Measurements from ENCODE around the gene LDLR. TPM values are rescaled to one million over a fixed set of nuclear protein-coding genes. Genes with fewer than 3 reads are reported as not detected.
"Not testable (repeated sequence)": the region's sequence is repeated elsewhere in the genome, so short reads cannot be mapped to it uniquely, and the experiment has no call there.

Gene LDLR
- total RNA-seq, 1 experiment from 2014 or later = 182 TPM

DNA sequence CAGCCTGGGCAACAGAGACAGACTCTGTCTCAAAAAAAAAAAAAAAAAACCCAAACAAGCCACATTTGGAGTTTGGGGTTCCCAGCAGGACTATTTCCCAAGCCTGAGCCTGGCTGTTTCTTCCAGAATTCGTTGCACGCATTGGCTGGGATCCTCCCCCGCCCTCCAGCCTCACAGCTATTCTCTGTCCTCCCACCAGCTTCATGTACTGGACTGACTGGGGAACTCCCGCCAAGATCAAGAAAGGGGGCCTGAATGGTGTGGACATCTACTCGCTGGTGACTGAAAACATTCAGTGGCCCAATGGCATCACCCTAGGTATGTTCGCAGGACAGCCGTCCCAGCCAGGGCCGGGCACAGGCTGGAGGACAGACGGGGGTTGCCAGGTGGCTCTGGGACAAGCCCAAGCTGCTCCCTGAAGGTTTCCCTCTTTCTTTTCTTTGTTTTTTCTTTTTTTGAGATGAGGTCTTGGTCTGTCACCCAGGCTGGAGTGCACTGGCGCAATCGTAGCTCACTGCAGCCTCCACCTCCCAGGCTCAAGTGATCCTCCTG lies 26.7 kb downstream of the LDLR start:
- BruUV-seq (replicated peaks) = no TSS peak
- H3F3A ChIP-seq (ENCODE audit: insufficient read depth, low read depth) = peaks cover 89% of the 10 kb centered on the region
- no peak for DNase-seq
- no peaks in the 10 kb centered on the region for H3K9me3 ChIP-seq (ENCODE audit: insufficient read depth, low read depth)
- peaks cover 82% of the 10 kb centered on the region for H3K36me3 ChIP-seq (ENCODE audit: low read depth)
- H2AFZ ChIP-seq = no peak overlapping the region
- H3K4me1 ChIP-seq (replicated peaks; ENCODE audit: insufficient read depth) = no peaks in the 10 kb centered on the region
- H3K9me2 ChIP-seq (ENCODE audit: insufficient read depth) = no peaks in the 10 kb centered on the region
- no peaks in the 10 kb centered on the region for H3K27me3 ChIP-seq (ENCODE audit: insufficient read depth, low read depth)
- no peak overlapping the region for H3K4me2 ChIP-seq
- H3K4me3 ChIP-seq = no peak overlapping the region
- no peak overlapping the region for H3K27ac ChIP-seq
- ChIA-PET POLR2A (ENCODE audit: unreplicated experiment) (no interaction called here), CTCF (no interaction called here)
- H3K79me2 ChIP-seq (ENCODE audit: low read depth) = peaks cover 43% of the 10 kb centered on the region; the same call in 1 of the 2 replicates
- TF ChIP-seq CTCF (conservative IDR thresholded peaks at IDR 0.05) (no peak), EZH2 (IDR thresholded peaks at IDR 0.05; ENCODE audit: low read depth) (no peak)
- peaks cover 84% of the 10 kb centered on the region for H4K20me1 ChIP-seq (ENCODE audit: insufficient read depth)
- intact Hi-C loops (cut with micrococcal nuclease; ENCODE audit: unreplicated experiment) = no loop called here

- TF ChIP-seq EZH2 (IDR thresholded peaks at IDR 0.05; ENCODE audit: low read depth) (no peak), CTCF (conservative IDR thresholded peaks at IDR 0.05) (no peak)
- no peak for DNase-seq
- no peak overlapping the region for H2AFZ ChIP-seq
- intact Hi-C loops (cut with micrococcal nuclease; ENCODE audit: unreplicated experiment) = no loop called here
- peaks cover 80% of the 10 kb centered on the region for H3K36me3 ChIP-seq (ENCODE audit: low read depth)
- H3K4me1 ChIP-seq (replicated peaks; ENCODE audit: insufficient read depth) = no peaks in the 10 kb centered on the region
- BruUV-seq (replicated peaks) = no TSS peak
- ChIA-PET CTCF (no interaction called here), POLR2A (ENCODE audit: unreplicated experiment) (no interaction called here)
- no peak overlapping the region for H3K4me3 ChIP-seq
- H3K27ac ChIP-seq = no peak overlapping the region
- H4K20me1 ChIP-seq (ENCODE audit: insufficient read depth) = peaks cover 84% of the 10 kb centered on the region
- H3K9me2 ChIP-seq (ENCODE audit: insufficient read depth) = no peaks in the 10 kb centered on the region
- no peaks in the 10 kb centered on the region for H3K27me3 ChIP-seq (ENCODE audit: insufficient read depth, low read depth)
- no peak overlapping the region for H3K4me2 ChIP-seq
- no peaks in the 10 kb centered on the region for H3K9me3 ChIP-seq (ENCODE audit: insufficient read depth, low read depth)
- peaks cover 42% of the 10 kb centered on the region; the same call in 1 of the 2 replicates for H3K79me2 ChIP-seq (ENCODE audit: low read depth)
- peaks cover 89% of the 10 kb centered on the region for H3F3A ChIP-seq (ENCODE audit: insufficient read depth, low read depth)
These were observed 27.2 kb downstream of the LDLR start for GRCh38 chr19:11116507-11116906.

DNA sequence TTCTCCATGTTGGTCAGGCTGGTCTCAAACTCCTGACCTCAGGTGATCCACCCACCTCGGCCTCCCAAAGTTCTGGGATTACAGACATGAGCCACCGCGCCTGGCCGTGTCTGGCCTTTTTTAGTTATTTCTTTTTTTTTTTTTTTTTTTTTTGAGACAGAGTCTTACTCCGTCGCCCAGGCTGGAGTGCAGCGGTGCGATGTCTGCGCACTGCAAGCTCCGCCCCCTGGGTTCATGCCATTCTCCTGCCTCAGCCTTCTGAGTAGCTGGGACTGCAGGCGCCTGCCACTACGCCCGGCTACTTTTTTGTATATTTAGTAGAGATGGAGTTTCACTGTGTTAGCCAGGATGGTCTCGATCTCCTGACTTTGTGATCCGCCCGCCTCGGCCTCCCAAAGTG lies 32.7 kb downstream of the LDLR start:
- H3K36me3 ChIP-seq (ENCODE audit: low read depth) = peaks cover 66% of the 10 kb centered on the region
- H3K27ac ChIP-seq; H3K27me3 ChIP-seq (ENCODE audit: insufficient read depth, low read depth); intact Hi-C loops (cut with micrococcal nuclease; ENCODE audit: unreplicated experiment); H3K4me1 ChIP-seq (replicated peaks; ENCODE audit: insufficient read depth); H3K9me2 ChIP-seq (ENCODE audit: insufficient read depth); H2AFZ ChIP-seq; H3K9me3 ChIP-seq (ENCODE audit: insufficient read depth, low read depth); POLR2A ChIA-PET (ENCODE audit: unreplicated experiment); DNase-seq; BruUV-seq (replicated peaks); H3K4me3 ChIP-seq; CTCF ChIA-PET; H3K4me2 ChIP-seq: not testable (repeated sequence)
- peaks cover 65% of the 10 kb centered on the region for H4K20me1 ChIP-seq (ENCODE audit: insufficient read depth)
- peaks cover 96% of the 10 kb centered on the region for H3F3A ChIP-seq (ENCODE audit: insufficient read depth, low read depth)
- peaks cover 12% of the 10 kb centered on the region; the same call in 1 of the 2 replicates for H3K79me2 ChIP-seq (ENCODE audit: low read depth)

DNA sequence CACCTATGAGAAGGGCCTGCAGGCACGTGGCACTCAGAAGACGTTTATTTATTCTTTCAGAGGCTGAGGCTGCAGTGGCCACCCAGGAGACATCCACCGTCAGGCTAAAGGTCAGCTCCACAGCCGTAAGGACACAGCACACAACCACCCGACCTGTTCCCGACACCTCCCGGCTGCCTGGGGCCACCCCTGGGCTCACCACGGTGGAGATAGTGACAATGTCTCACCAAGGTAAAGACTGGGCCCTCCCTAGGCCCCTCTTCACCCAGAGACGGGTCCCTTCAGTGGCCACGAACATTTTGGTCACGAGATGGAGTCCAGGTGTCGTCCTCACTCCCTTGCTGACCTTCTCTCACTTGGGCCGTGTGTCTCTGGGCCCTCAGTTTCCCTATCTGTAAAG lies 33.9 kb downstream of the LDLR start:
- no peak for DNase-seq
- Histone ChIP-seq H3K36me3 (ENCODE audit: low read depth) (peaks cover 65% of the 10 kb centered on the region), H3K27ac (no peak overlapping the region), H2AFZ (no peak overlapping the region), H4K20me1 (ENCODE audit: insufficient read depth) (peaks cover 68% of the 10 kb centered on the region), H3K4me2 (no peak overlapping the region), H3K9me2 (ENCODE audit: insufficient read depth) (no peaks in the 10 kb centered on the region), H3K4me1 (replicated peaks; ENCODE audit: insufficient read depth) (no peaks in the 10 kb centered on the region), H3K4me3 (no peak overlapping the region), H3F3A (ENCODE audit: insufficient read depth, low read depth) (peaks cover 96% of the 10 kb centered on the region), H3K79me2 (ENCODE audit: low read depth) (peaks cover 19% of the 10 kb centered on the region; the same call in 1 of the 2 replicates), H3K9me3 (ENCODE audit: insufficient read depth, low read depth) (no peaks in the 10 kb centered on the region), H3K27me3 (ENCODE audit: insufficient read depth, low read depth) (no peaks in the 10 kb centered on the region)
- CTCF ChIA-PET = no interaction called here
- intact Hi-C loops (cut with micrococcal nuclease; ENCODE audit: unreplicated experiment) = no loop called here
- POLR2A ChIA-PET (ENCODE audit: unreplicated experiment) = no interaction called here
- BruUV-seq (replicated peaks) = no TSS peak
- TF ChIP-seq EZH2 (IDR thresholded peaks at IDR 0.05; ENCODE audit: low read depth) (no peak), CTCF (conservative IDR thresholded peaks at IDR 0.05) (no peak)

DNA sequence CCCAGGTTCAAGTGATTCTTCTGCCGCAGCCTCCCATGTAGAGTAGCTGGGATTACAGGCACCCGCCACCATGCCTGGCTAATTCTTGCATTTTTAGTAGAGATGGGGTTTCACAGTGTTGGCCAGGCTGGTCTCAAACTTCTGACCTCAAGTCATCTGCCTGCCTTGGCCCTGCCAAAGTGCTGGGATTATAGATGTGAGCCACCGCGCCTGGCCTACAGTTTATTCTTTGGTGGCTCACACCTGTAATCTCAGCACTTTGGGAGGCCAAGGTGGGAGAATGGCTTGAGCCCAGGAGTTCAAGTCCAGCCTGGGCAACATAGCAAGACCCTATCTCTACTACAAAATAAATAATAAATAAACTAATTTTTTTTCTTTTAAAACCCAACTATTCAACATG lies 34.9 kb downstream of the LDLR start:
- H3K4me2 ChIP-seq; H3K9me2 ChIP-seq (ENCODE audit: insufficient read depth); H3K4me1 ChIP-seq (replicated peaks; ENCODE audit: insufficient read depth); H3K4me3 ChIP-seq; H2AFZ ChIP-seq; H3K27ac ChIP-seq; CTCF ChIA-PET; POLR2A ChIA-PET (ENCODE audit: unreplicated experiment); BruUV-seq (replicated peaks); H3K27me3 ChIP-seq (ENCODE audit: insufficient read depth, low read depth); intact Hi-C loops (cut with micrococcal nuclease; ENCODE audit: unreplicated experiment); H3K9me3 ChIP-seq (ENCODE audit: insufficient read depth, low read depth); DNase-seq: not testable (repeated sequence)
- H3K79me2 ChIP-seq (ENCODE audit: low read depth) = peaks cover 19% of the 10 kb centered on the region; the same call in 1 of the 2 replicates
- H3K36me3 ChIP-seq (ENCODE audit: low read depth) = peaks cover 70% of the 10 kb centered on the region
- H3F3A ChIP-seq (ENCODE audit: insufficient read depth, low read depth) = peaks cover 96% of the 10 kb centered on the region
- H4K20me1 ChIP-seq (ENCODE audit: insufficient read depth) = peaks cover 70% of the 10 kb centered on the region

Measured in PC-9 (cell line).